ENCODE results near the gene DSCAM.

The DSCAM gene

GRCh38 chr21:40835184-40835694 lies 11.7 kb downstream of the DSCAM start:
- DNase-seq: no peak

GRCh38 chr21:40833184-40833583 lies 13.8 kb downstream of the DSCAM start:
- no peak for DNase-seq

GRCh38 chr21:40832316-40832715 lies 14.6 kb downstream of the DSCAM start:
- no peak for DNase-seq

- no peak for DNase-seq
Measured at GRCh38 chr21:40830836-40831235, 16.1 kb downstream of the DSCAM start.

- DNase-seq: no peak
Measured at GRCh38 chr21:40829791-40830190, 17.2 kb downstream of the DSCAM start.

- DNase-seq: no peak
Measured at GRCh38 chr21:40829308-40829707, 17.6 kb downstream of the DSCAM start.

GRCh38 chr21:40827509-40827908 lies 19.4 kb downstream of the DSCAM start:
- no peak for DNase-seq

GRCh38 chr21:40819071-40819900 lies 27.7 kb downstream of the DSCAM start:
- no peak for DNase-seq

GRCh38 chr21:40813918-40814317 lies 33.0 kb downstream of the DSCAM start:
- DNase-seq: no peak

GRCh38 chr21:40809673-40810197 lies 37.2 kb downstream of the DSCAM start:
- no peak for DNase-seq

- DNase-seq: no peak
Measured at GRCh38 chr21:40803101-40803500, 43.9 kb downstream of the DSCAM start.

- DNase-seq: no peak
Measured at GRCh38 chr21:40800126-40800525, 46.8 kb downstream of the DSCAM start.

GRCh38 chr21:40797891-40798290 lies 49.1 kb downstream of the DSCAM start:
- no peak for DNase-seq

- DNase-seq: no peak
Measured at GRCh38 chr21:40797410-40797809, 49.5 kb downstream of the DSCAM start.

- DNase-seq: no peak
Measured at GRCh38 chr21:40796464-40796863, 50.5 kb downstream of the DSCAM start.

GRCh38 chr21:40795313-40795712 lies 51.6 kb downstream of the DSCAM start:
- DNase-seq: no peak

GRCh38 chr21:40792691-40793456 lies 54.1 kb downstream of the DSCAM start:
- no peak for DNase-seq

- DNase-seq: no peak
Measured at GRCh38 chr21:40788635-40789034, 58.3 kb downstream of the DSCAM start.

GRCh38 chr21:40783404-40783803 lies 63.6 kb downstream of the DSCAM start:
- DNase-seq: no peak

GRCh38 chr21:40770435-40771055 lies 76.4 kb downstream of the DSCAM start:
- DNase-seq: no peak

- DNase-seq: no peak
Measured at GRCh38 chr21:40769231-40769630, 77.7 kb downstream of the DSCAM start.

GRCh38 chr21:40768056-40768455 lies 78.9 kb downstream of the DSCAM start:
- no peak for DNase-seq

GRCh38 chr21:40766381-40766780 lies 80.6 kb downstream of the DSCAM start:
- no peak for DNase-seq
